GM12878 (cell line): Measurements from ENCODE around the gene KRTAP5-7. TPM values are rescaled to one million over a fixed set of nuclear protein-coding genes. Genes with fewer than 3 reads are reported as not detected.

Source experiments
- ATAC-seq: fragments of 200-7000 bp; cut with Tn5 transposase; 3 replicates; pipeline ENCODE4 v1.9.1; 2020; ENCODE audit warnings: mild to moderate bottlenecking, moderate library complexity
- BruUV-seq: library from RNA; stranded (reverse); fragments of 400-500 nt; replicated peaks from 2 replicates; lab custom pipeline; 2021; lab: Mats Ljungman, UMichigan
- CTCF ChIA-PET: fragments of 300-600 bp; sonication (Branson Sonifier 250); formaldehyde crosslinking; extraction: SDS; loops from one replicate; lab custom pipeline; 2021; ENCODE audit warnings: inconsistent platforms; lab: Yijun Ruan, JAX
- POLR2A ChIA-PET: fragments of 350-600 bp; formaldehyde crosslinking; extraction: SDS; loops from one replicate; lab custom pipeline; 2021; ENCODE audit warnings: inconsistent platforms; lab: Charles Lee
- RAD21 ChIA-PET: fragments of 300-600 bp; sonication (Branson Sonifier 250); formaldehyde crosslinking; loops from one replicate; lab custom pipeline; 2023; ENCODE audit warnings: antibody characterized with exemption; ENCODE audit not compliant: unreplicated experiment; lab: Charles Lee
- SMC1A ChIA-PET: fragments of 300-600 bp; sonication (Branson Sonifier 250); formaldehyde crosslinking; loops from one replicate; lab custom pipeline; 2023; ENCODE audit not compliant: unreplicated experiment, uncharacterized antibody; lab: Charles Lee
- DNase-seq: peaks from one replicate; pipeline ENCODE4 v3.0.0-alpha.2; 2011; ENCODE audit warnings: low read depth, low spot score
- FAIRE-seq: peaks from 3 replicates; lab custom pipeline; 2011; peaks lifted over from hg19 to GRCh38; lab: Jason Lieb, UNC
- H2AFZ ChIP-seq: 2 replicates; pipeline ENCODE4 v1.6.0; 2011; ENCODE audit warnings: low read depth, low read length, control low read depth; ENCODE audit not compliant: control insufficient read depth
- H3K27ac ChIP-seq: 2 replicates; pipeline ENCODE4 v1.5.1; 2011; ENCODE audit warnings: control low read depth; ENCODE audit not compliant: control insufficient read depth, insufficient read depth
- H3K27me3 ChIP-seq, 2 experiments: replicated peaks in 1 of 2; 2 replicates each; pipeline versions ENCODE4 v1.6.0 to v1.6.1; 2011; ENCODE audit warnings: low read length in 1 of 2; ENCODE audit not compliant: control insufficient read depth in 2 of 2, insufficient read depth in 2 of 2
- H3K36me3 ChIP-seq, 2 experiments: 2 replicates each; pipeline ENCODE4 v1.5.1; 2011; ENCODE audit warnings: low read length in 1 of 2; ENCODE audit not compliant: control insufficient read depth in 2 of 2, insufficient read depth in 2 of 2
- H3K4me1 ChIP-seq: 2 replicates; pipeline ENCODE4 v1.6.1; 2011; ENCODE audit warnings: mild to moderate bottlenecking, low read length, moderate library complexity, mixed read lengths; ENCODE audit not compliant: control insufficient read depth, insufficient read depth
- H3K4me2 ChIP-seq: 2 replicates; pipeline ENCODE4 v1.6.0; 2011; ENCODE audit warnings: control low read depth; ENCODE audit not compliant: control insufficient read depth, insufficient read depth
- H3K4me3 ChIP-seq: fragments of 200-600 bp; sonication (generic); 2 replicates; pipeline ENCODE4 v1.5.1; 2016
- H3K79me2 ChIP-seq: 2 replicates; pipeline ENCODE4 v1.6.0; 2011; ENCODE audit warnings: low read length; ENCODE audit not compliant: control insufficient read depth, insufficient read depth
- H3K9ac ChIP-seq: 2 replicates; pipeline ENCODE4 v1.8.0; 2011; ENCODE audit warnings: low read length, control low read depth, mixed read lengths; ENCODE audit not compliant: control insufficient read depth, insufficient read depth
- H3K9me3 ChIP-seq: replicated peaks from 3 replicates; pipeline ENCODE4 v1.5.1; 2011; ENCODE audit warnings: mild to moderate bottlenecking, low read length; ENCODE audit not compliant: control insufficient read depth, insufficient read depth
- H4K20me1 ChIP-seq: 2 replicates; pipeline ENCODE4 v1.6.0; 2011; ENCODE audit not compliant: control insufficient read depth, insufficient read depth
- ATF7 ChIP-seq: fragments of 450-650 bp; IDR thresholded peaks from 2 replicates; pipeline ENCODE4 v1.6.1; 2016; ENCODE audit warnings: low read depth, mild to moderate bottlenecking
- BRCA1 ChIP-seq: IDR thresholded peaks from 2 replicates; pipeline ENCODE4 v1.6.1; 2011; ENCODE audit warnings: low read depth, low read length, improper control_type of control experiment
- CBX5 ChIP-seq: sonication (generic); IDR thresholded peaks from 2 replicates; pipeline ENCODE4 v1.6.1; 2016; ENCODE audit warnings: low read depth, moderate library complexity, mild to moderate bottlenecking, inconsistent platforms
- CREB1 ChIP-seq: IDR thresholded peaks from 2 replicates; pipeline ENCODE4 v1.6.1; 2012; ENCODE audit warnings: low read depth, mild to moderate bottlenecking, inconsistent platforms
- DPF2 ChIP-seq: fragments of 450-650 bp; IDR thresholded peaks from 2 replicates; pipeline ENCODE4 v1.6.1; 2017; ENCODE audit warnings: mild to moderate bottlenecking
- IRF4 ChIP-seq: IDR thresholded peaks from 2 replicates; pipeline ENCODE4 v1.6.1; 2011; ENCODE audit warnings: low read depth, low read length
- JUNB ChIP-seq: IDR thresholded peaks from 2 replicates; pipeline ENCODE4 v1.6.1; 2016; ENCODE audit warnings: antibody characterized with exemption, mild to moderate bottlenecking
- LARP7 ChIP-seq: fragments of 450-650 bp; IDR thresholded peaks from 2 replicates; pipeline ENCODE4 v1.6.1; 2017; ENCODE audit warnings: mild to moderate bottlenecking
- MLLT1 ChIP-seq: fragments of 450-650 bp; IDR thresholded peaks from 2 replicates; pipeline ENCODE4 v1.6.1; 2016; ENCODE audit warnings: mild to moderate bottlenecking
- NR2C1 ChIP-seq: fragments of 450-650 bp; IDR thresholded peaks from 2 replicates; pipeline ENCODE4 v1.6.1; 2017; ENCODE audit warnings: antibody characterized with exemption, mild to moderate bottlenecking, moderate library complexity
- PBX3 ChIP-seq: IDR thresholded peaks from 2 replicates; pipeline ENCODE4 v1.6.1; 2011; ENCODE audit warnings: mild to moderate bottlenecking, low read depth, low read length, moderate library complexity; ENCODE audit not compliant: insufficient replicate concordance
- PRDM15 ChIP-seq: fragments of 450-650 bp; formaldehyde crosslinking; IDR thresholded peaks from 2 replicates; pipeline ENCODE4 v1.4.0; 2020; ENCODE audit warnings: mild to moderate bottlenecking, moderate library complexity
- RCOR1 ChIP-seq: conservative IDR thresholded peaks from 2 replicates; pipeline ENCODE4 v1.6.1; 2012; ENCODE audit warnings: low read depth, low read length, improper control_type of control experiment
- SMARCA5 ChIP-seq: fragments of 450-650 bp; IDR thresholded peaks from 2 replicates; pipeline ENCODE4 v1.6.1; 2017; ENCODE audit warnings: mild to moderate bottlenecking
- SREBF2 ChIP-seq: IDR thresholded peaks from 2 replicates; pipeline ENCODE4 v1.6.1; 2012; ENCODE audit warnings: mild to moderate bottlenecking, low read length
- STAT3 ChIP-seq: IDR thresholded peaks from 2 replicates; pipeline ENCODE4 v1.6.1; 2011; ENCODE audit warnings: low read depth, low read length, improper control_type of control experiment
- TCF12 ChIP-seq: IDR thresholded peaks from 2 replicates; pipeline ENCODE4 v1.6.1; 2011; ENCODE audit warnings: low read depth, mild to moderate bottlenecking, low read length
- YY1 ChIP-seq: IDR thresholded peaks from 2 replicates; pipeline ENCODE4 v1.6.1; 2011; ENCODE audit warnings: low read depth, mild to moderate bottlenecking, low read length
- ZBED1 ChIP-seq: IDR thresholded peaks from 2 replicates; pipeline ENCODE4 v1.6.1; 2016; ENCODE audit warnings: borderline replicate concordance
- WGBS: methylation state at CpG from one replicate; pipeline ENCODE4 v1.1.6; 2016; ENCODE audit warnings: low lambda C conversion rate; ENCODE audit not compliant: insufficient replicate concordance, insufficient coverage; ENCODE audit errors: missing lambda C conversion rate; 5-methylcytosine and 5-hydroxymethylcytosine counted together
- in situ Hi-C: fragments of 300-500 bp; cut with MboI; formaldehyde crosslinking; loops from 9 replicates; pipeline ENCODE4 v1.14.3; 2018; ENCODE audit warnings: mixed read lengths
- intact Hi-C: fragments of 100-400 bp; cut with micrococcal nuclease; formaldehyde crosslinking; loops from one replicate; pipeline ENCODE4 v1.14.2; 2022; ENCODE audit not compliant: unreplicated experiment
- polyA plus RNA-seq, 11 experiments: library from polyadenylated mRNA; depleted of rRNA in 4 of 11; unstranded in 6 of 11; stranded (reverse) in 5 of 11; fragments of >200 nt; fragmentation: Nextera tagmentation in 4 of 11; fragmentation: Illumina TruSeq in 1 of 11; extraction: Ambion mirVana in 4 of 11; extraction: Trizol in 1 of 11; gene quantifications; 1 replicate in 1 of 11; 2 replicates in 10 of 11; pipeline versions ENCODE4 v1.2.1 to v1.2.3, GENCODE V29; 2011 to 2016; ENCODE audit warnings: inconsistent platforms in 2 of 11, missing spikeins in 2 of 11, low read depth in 1 of 11
- total RNA-seq, 4 experiments: library from RNA; depleted of rRNA in 3 of 4; stranded (reverse); fragments of >200 nt in 3 of 4; fragmentation: Illumina TruSeq in 1 of 4; extraction: Trizol in 1 of 4; gene quantifications; 2 replicates each; pipeline versions ENCODE4 v1.2.1 to v1.2.3, GENCODE V29; 2013 to 2021

The KRTAP5-7 gene
- total and polyA plus RNA-seq, 10 of the 15 experiments (the other 5 are each of a cell fraction or from before 2014, with no cell fraction given) = 0.07 to 0.23 (median 0.19) TPM; not detected in 6

GRCh38 chr11:71542879-71543777, 16.1 kb downstream of the KRTAP5-7 start:
- DNase-seq (peak; percentile 17), FAIRE-seq (peak; percentile 69), ATAC-seq (peak; percentile 34; the same call in 1 of the 3 replicates)
- H3K4me3 ChIP-seq = no peak overlapping the region
- H3K27me3 ChIP-seq = no peaks in the 10 kb centered on the region
- WGBS = 24% methylated on average over 15 of the region's 15 CpGs
- no peaks in the 10 kb centered on the region for H3K79me2 ChIP-seq
- peaks cover 41% of the 10 kb centered on the region for H3K4me1 ChIP-seq
- H3K4me2 ChIP-seq = no peak overlapping the region; the same call in 1 of the 2 replicates
- in situ Hi-C loops (no loop called here), intact Hi-C loops (no loop called here)
- peak overlapping the region; percentile 27; the same call in 1 of the 2 replicates for H3K27ac ChIP-seq
- H4K20me1 ChIP-seq = no peaks in the 10 kb centered on the region
- CTCF ChIA-PET = interaction anchor here (1.3 kb wide), 1 partner anchor 20 kb away, joined by 3 read pairs; no protein-coding TSS in a partner anchor
- H3K9ac ChIP-seq = no peak overlapping the region
- no peak overlapping the region for H2AFZ ChIP-seq
- peaks cover 38% of the 10 kb centered on the region for H3K9me3 ChIP-seq
- H3K36me3 ChIP-seq = no peaks in the 10 kb centered on the region
- RAD21 ChIA-PET = interaction anchor here (1.2 kb wide), 1 partner anchor 10 kb away, joined by 4 read pairs; no protein-coding TSS in a partner anchor
- POLR2A ChIA-PET = interaction anchor here (1.3 kb wide), 1 partner anchor 54 kb away, joined by 3 read pairs; no protein-coding TSS in a partner anchor
- BruUV-seq = no TSS peak
- SMC1A ChIA-PET = interaction anchor here (0.9 to 1.0 kb wide), 2 partner anchors 9 to 38 kb away, joined by 3 read pairs; no protein-coding TSS in a partner anchor
- TF ChIP-seq NR2C1 = no peak
- no peak for TF ChIP-seq MLLT1
- no peak for TF ChIP-seq ZBED1
- TF ChIP-seq YY1 = no peak
- TF ChIP-seq JUNB = peak; percentile 65
- TF ChIP-seq TCF12 = 0 out of 2 replicates have a peak, but pooled peaks have one; percentile 13
- no peak for TF ChIP-seq PRDM15 (CRISPR knock-in tag)
- no peak for TF ChIP-seq ATF7
- TF ChIP-seq SREBF2 = no peak
- no peak for TF ChIP-seq PBX3
- TF ChIP-seq RCOR1 = no peak
- TF ChIP-seq BRCA1 = no peak
- TF ChIP-seq CBX5 = peak; percentile 75; the same call in 1 of the 2 replicates
- TF ChIP-seq STAT3 = no peak
- TF ChIP-seq CREB1 = no peak
- no peak for TF ChIP-seq SMARCA5
- TF ChIP-seq LARP7 = no peak
- no peak for TF ChIP-seq DPF2
- TF ChIP-seq IRF4 = 0 out of 2 replicates have a peak, but pooled peaks have one; percentile 23
